Neutrophil (primary cell): Measurements from ENCODE around the gene POFUT1.
A peak's percentile ranks its signal among the peaks of the same experiment; 100 is the strongest.

ENCODE experiments used
- H3K27ac ChIP-seq: fragments of 200-600 bp; sonication (generic); 2 replicates; pipeline ENCODE4 v1.5.1; 2016; ENCODE audit warnings: mild to moderate bottlenecking, moderate library complexity
- H3K27me3 ChIP-seq: fragments of 200-600 bp; sonication (generic); 2 replicates; pipeline ENCODE4 v1.6.0; 2016; ENCODE audit warnings: mild to moderate bottlenecking
- H3K36me3 ChIP-seq: fragments of 200-600 bp; sonication (generic); 2 replicates; pipeline ENCODE4 v1.5.1; 2017
- H3K4me1 ChIP-seq, 2 experiments: fragments of 200-600 bp in 1 of 2; sonication (generic) in 1 of 2; 1 replicate in 1 of 2; 2 replicates in 1 of 2; pipeline versions ENCODE4 v1.5.1 to v1.6.1; 2013 to 2016; ENCODE audit warnings: low read depth in 1 of 2, low read length in 1 of 2, mild to moderate bottlenecking in 1 of 2, moderate library complexity in 1 of 2; ENCODE audit not compliant: control insufficient read depth in 1 of 2, insufficient read depth in 1 of 2
- H3K4me3 ChIP-seq, 2 experiments: fragments of 200-600 bp in 1 of 2; sonication (generic) in 1 of 2; 1 replicate in 1 of 2; 2 replicates in 1 of 2; pipeline ENCODE4 v1.5.1; 2013 to 2016; ENCODE audit warnings: low read depth in 1 of 2, low read length in 1 of 2, mild to moderate bottlenecking in 1 of 2, moderate library complexity in 1 of 2
- H3K9me3 ChIP-seq: fragments of 200-600 bp; sonication (generic); 2 replicates; pipeline ENCODE4 v1.5.1; 2016
- TF ChIP-seq, protein P1 (sequence below): fragments of 200-600 bp; sonication (generic); IDR thresholded peaks from 2 replicates; pipeline ENCODE4 v1.5.1; 2016; ENCODE audit warnings: antibody characterized with exemption

Gene POFUT1

DNA sequence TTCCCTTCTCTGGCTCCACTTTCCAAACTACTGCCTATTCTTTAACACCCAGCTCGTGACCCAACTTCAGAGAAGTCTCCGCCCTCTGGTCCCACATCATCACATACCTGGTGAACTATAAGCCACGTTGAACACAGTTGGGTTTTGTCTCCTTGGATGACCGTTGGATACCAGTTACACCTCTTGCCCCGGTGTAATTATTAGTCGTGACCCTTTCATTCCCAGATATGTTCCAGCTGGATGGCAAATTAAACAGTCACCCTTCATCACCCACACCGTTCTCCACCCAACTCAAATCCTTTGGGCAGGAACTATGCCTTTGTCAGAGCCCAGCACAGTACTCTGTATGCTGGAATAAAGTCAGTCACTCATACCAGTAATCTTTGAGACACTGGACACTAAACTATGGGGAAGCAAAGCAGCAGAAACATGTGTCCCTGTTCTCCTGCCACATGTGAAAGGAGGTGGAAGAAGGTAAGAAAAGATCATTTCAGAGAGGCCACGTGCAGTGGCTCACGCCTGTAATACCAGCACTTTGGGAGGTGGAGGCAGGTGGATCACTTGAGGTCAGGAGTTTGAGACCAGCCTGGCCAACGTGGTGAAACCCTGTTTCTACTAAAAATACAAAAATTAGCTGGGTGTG, 22.6 kb upstream of the POFUT1 start:
- H3K27ac ChIP-seq, result no peak overlapping the region
- H3K27me3 ChIP-seq, result peaks cover 10% of the 10 kb centered on the region
- H3K4me3 ChIP-seq, result no peak overlapping the region
- peaks cover 8% of the 10 kb centered on the region in 2 experiments for H3K4me1 ChIP-seq
- TF ChIP-seq, protein P1, sequence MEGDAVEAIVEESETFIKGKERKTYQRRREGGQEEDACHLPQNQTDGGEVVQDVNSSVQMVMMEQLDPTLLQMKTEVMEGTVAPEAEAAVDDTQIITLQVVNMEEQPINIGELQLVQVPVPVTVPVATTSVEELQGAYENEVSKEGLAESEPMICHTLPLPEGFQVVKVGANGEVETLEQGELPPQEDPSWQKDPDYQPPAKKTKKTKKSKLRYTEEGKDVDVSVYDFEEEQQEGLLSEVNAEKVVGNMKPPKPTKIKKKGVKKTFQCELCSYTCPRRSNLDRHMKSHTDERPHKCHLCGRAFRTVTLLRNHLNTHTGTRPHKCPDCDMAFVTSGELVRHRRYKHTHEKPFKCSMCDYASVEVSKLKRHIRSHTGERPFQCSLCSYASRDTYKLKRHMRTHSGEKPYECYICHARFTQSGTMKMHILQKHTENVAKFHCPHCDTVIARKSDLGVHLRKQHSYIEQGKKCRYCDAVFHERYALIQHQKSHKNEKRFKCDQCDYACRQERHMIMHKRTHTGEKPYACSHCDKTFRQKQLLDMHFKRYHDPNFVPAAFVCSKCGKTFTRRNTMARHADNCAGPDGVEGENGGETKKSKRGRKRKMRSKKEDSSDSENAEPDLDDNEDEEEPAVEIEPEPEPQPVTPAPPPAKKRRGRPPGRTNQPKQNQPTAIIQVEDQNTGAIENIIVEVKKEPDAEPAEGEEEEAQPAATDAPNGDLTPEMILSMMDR, result no peak
- H3K9me3 ChIP-seq, result no peaks in the 10 kb centered on the region
- H3K36me3 ChIP-seq, result no peaks in the 10 kb centered on the region

DNA sequence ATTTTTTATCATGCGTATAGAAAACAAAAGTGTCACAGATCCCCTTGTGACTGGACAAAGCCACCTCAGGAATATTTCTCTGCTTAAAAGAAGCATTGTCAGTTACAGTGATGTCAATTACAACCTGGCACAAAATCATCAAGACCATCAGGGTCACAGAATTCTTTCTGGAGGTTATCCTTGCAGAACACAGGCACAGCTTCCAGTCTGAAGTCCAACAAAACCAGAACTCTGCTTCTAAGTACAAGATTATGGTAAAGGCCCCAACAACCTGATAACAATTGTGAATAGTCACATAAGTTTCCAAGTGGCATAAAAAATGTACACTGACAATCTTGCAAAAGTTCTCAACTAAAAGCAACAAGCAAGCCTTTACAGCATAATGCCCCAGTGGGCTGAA, 21.2 kb upstream of the POFUT1 start:
- Histone ChIP-seq H3K27me3 (peaks cover 15% of the 10 kb centered on the region), H3K27ac (no peak overlapping the region), H3K9me3 (no peaks in the 10 kb centered on the region), H3K4me1 (peaks cover 13 to 14% of the 10 kb centered on the region in 2 experiments), H3K4me3 (no peak overlapping the region), H3K36me3 (no peaks in the 10 kb centered on the region)
- TF ChIP-seq, protein P1, result no peak

DNA sequence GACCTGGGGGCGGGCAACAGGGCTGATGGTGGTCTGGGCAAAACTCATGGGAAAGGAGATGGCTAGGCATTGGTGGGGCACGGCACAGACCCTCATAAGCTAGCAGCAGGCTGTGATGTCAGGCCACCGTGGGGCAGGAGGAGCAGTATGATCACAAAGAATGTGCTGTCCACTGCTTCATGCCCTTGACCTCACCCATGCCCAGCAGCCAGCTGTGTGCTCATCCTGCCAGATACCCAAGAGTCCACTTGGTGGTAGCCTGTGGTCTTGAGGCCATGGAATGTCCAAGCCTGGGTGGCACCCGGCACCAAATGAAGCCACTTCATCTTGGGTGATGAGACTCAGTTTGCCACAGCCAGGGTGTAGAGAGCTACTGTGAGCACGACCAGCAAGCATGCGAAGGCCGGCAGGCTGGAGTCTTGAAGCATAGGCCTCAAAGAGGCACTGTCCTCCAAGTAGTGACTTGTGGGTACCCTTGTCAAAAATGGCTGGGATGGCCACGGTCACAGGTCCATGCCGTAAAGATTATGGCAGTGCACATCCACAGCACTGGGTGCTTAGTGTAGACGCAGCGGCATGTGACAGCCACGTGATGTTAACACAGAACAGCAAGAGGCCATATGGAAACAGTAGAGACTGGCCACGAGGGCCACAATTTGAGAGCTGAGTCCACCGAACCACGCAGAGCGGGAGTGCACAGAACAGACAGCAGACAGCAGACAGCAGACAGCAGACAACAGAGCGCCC, 19.1 kb upstream of the POFUT1 start:
- Histone ChIP-seq H3K4me1 (peaks cover 13 to 14% of the 10 kb centered on the region in 2 experiments), H3K9me3 (no peaks in the 10 kb centered on the region), H3K27ac (no peak overlapping the region), H3K36me3 (peaks cover 10% of the 10 kb centered on the region), H3K27me3 (peaks cover 15% of the 10 kb centered on the region), H3K4me3 (no peak overlapping the region)
- TF ChIP-seq, protein P1, result no peak

DNA sequence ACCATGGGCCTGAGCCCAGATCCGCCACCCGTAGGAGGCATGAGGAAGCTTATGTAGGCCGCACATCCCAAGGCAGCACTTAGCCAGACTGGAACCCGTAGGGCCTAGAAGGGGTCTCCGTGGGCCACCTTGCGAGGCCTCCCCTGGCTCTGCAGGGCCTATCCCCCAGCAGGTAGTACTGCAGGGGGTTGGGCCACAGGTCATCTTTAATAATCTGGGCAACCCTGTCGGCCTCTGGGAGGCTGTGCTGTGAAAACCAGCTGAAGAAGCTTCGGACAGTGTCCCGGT, 18.6 kb upstream of the POFUT1 start:
- Histone ChIP-seq H3K27me3 (peaks cover 15% of the 10 kb centered on the region), H3K36me3 (peaks cover 15% of the 10 kb centered on the region), H3K4me1 (peaks cover 13 to 14% of the 10 kb centered on the region in 2 experiments), H3K9me3 (no peaks in the 10 kb centered on the region), H3K4me3 (no peak overlapping the region), H3K27ac (no peak overlapping the region)
- TF ChIP-seq, protein P1, result no peak

DNA sequence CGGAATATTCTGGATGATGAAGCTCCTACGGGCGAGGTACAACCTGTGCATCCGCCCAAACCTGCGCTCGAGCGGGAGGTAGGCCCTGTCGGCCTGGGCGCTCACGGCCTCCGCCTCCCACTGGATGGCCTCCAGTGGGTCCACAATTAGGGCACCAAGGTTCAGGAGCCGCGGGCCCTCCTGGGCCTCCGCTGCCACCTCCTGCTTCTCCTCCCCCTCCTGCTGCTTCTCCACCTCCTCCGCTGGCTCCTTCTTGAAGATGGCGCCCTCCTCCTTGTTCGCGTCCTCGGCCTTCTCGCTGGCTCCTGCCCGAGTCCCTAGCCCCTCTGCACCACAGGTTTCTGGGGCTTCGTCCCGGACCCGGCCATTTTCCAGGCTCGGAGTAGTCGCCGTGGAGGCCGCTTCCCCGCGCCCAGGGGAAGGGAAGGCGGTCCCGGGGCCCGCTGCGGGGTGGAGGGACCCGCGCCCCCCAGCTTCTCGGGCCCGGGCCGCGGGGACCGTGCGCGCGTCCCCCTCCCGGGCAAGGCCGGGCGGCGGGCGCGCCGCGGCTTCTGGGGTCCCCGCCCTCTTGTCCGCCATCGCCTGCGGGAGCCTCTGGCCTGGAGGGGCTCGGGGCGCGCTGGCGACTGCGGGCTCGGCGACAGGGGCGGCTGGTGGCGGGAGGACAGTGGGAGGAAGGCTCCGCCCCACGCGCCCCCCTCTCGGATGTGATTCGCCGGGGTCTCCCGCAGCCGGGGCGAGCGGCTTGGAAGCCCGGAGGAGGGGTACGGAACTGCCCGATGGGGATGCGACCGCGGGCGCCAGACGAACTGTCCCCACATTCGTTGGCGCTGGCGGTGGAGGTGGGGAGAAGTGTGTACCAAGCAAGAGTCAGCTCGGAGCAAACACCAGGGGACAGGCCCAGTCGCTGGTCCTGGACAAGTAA, 17.7 kb upstream of the POFUT1 start:
- H3K36me3 ChIP-seq, result peaks cover 24% of the 10 kb centered on the region
- H3K27me3 ChIP-seq, result peaks cover 15% of the 10 kb centered on the region
- H3K4me3 ChIP-seq, result peak overlapping the region; percentile 57 to 59
- H3K27ac ChIP-seq, result no peak overlapping the region
- TF ChIP-seq, protein P1, result no peak
- H3K4me1 ChIP-seq, result peaks cover 13 to 14% of the 10 kb centered on the region in 2 experiments
- H3K9me3 ChIP-seq, result no peaks in the 10 kb centered on the region
